GM18517 (cell line): ENCODE data around the gene GABBR2.
"Not testable (repeated sequence)": the region's sequence is repeated elsewhere in the genome, so short reads cannot be mapped to it uniquely, and the experiment has no call there.

Experiments used
- ATAC-seq: cut with Tn5 transposase; IDR thresholded peaks from one replicate; pipeline ENCODE4 v1.9.1; 2021; ENCODE audit warnings: mild to moderate bottlenecking, moderate library complexity; ENCODE audit not compliant: unreplicated experiment

GABBR2 gene

GRCh38 chr9:98688710-98689495, 19.8 kb downstream of the GABBR2 start:
- no peak for ATAC-seq

- ATAC-seq: no peak
These were observed 20.8 kb downstream of the GABBR2 start for GRCh38 chr9:98687911-98688310.

DNA sequence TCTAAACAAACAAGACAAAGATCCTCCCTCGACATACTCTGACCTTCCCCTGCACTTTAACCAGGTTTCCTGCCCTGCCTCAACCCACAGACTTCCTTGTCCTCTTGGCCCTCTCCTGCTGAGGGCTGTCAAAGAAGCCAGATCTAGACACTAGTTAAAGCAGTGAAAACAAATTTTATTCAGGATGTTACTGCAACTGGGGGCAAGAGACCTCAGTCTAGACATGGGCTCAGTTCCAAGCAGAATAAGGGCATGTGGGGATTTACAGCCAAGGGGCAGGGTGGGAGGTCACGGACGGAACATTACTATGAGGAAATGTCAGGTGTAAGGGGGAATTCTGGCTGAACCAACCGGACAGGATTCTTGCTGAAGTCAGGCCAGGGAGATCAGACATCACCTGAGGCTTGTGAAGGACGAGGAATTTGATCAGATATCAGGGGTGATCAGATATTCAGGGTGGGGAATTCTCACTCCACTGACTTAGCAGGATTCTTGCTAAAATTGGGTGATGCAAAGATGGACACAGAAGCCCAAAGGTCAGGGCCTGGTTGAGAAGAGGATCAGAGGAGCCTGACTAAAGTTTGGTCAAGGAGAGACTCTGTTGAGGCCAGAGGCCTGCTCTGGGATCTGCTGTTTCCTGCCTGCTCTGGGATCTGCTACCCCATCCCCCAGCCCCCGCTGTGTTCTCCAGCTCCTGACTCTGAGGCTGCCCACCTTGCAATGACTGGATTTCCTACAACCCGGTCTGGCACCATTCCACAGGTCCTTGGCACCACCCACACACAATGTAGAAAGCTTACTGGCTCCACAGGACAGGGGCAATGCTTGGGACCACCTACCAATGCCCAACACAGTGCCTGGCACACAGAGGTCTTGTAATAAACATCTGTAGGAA, 21.5 kb downstream of the GABBR2 start:
- ATAC-seq: no peak

- not testable (repeated sequence) for ATAC-seq
These were observed 23.9 kb downstream of the GABBR2 start for GRCh38 chr9:98684816-98685215.

DNA sequence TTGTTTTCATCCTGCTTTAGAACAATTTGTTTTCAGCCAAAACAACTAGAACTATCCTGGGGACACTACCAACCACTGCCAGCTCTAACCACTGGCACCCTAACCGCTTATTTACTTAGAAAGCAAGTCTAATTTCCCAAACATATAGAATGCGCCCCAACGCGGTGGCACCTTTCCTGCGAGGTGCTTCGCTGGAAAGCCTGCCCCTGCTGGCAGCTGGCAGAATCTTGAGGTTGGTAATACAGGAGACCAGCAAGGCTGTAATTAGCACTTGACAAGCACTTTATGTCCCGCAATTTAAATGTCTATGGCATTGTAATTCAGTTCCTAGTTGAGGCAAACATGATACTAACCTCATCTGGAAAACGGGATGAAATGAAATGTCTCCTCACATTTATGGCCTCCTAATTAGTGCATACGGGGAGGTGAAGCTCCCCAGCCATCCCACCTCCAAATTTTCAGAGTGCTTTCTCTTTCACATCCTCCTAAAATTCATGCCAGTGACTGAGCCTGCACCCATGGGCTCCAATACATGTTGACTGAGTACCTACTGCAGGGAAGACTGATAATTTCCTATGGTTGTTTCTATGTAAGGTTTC, 30.4 kb downstream of the GABBR2 start:
- ATAC-seq: no peak

- no peak for ATAC-seq
These were observed 35.1 kb downstream of the GABBR2 start for GRCh38 chr9:98673681-98674080.

DNA sequence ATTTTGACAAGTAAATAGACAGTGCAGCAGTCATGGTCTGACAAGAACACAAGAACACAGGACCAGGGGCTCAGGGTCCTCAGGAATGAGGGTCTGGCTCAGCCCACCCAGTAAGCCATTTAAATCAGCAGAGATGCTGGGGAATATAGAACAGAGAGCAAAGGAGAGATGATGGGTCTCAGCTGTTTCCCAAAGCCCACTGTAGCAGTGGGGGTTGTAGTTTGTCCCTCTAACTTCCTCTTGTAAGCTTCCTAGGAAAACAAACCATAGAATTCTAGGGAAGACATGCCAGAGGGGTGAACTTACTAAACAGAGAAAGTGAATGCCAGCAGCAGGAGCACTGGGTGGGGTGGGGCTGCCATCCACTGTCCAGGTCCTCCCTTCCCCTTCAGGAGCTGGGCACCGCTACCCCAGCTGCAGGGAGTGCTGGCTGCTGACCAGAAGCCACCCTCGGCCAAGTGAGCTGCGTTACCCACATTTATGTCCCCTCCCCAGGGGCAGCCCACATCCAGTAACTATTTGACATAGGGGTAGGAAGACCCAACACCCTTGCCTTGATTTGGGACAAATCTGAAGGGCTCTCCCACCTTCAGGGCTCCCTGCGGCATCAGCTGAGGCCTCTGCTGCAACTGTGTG, 41.6 kb downstream of the GABBR2 start:
- ATAC-seq: no peak

GRCh38 chr9:98665501-98665900, 43.2 kb downstream of the GABBR2 start:
- ATAC-seq: no peak

- no peak for ATAC-seq
These were observed 48.2 kb downstream of the GABBR2 start for GRCh38 chr9:98660541-98660940.

GRCh38 chr9:98658951-98659351, 49.8 kb downstream of the GABBR2 start:
- ATAC-seq: no peak

- no peak for ATAC-seq
These were observed 50.8 kb downstream of the GABBR2 start for GRCh38 chr9:98657897-98658296.

DNA sequence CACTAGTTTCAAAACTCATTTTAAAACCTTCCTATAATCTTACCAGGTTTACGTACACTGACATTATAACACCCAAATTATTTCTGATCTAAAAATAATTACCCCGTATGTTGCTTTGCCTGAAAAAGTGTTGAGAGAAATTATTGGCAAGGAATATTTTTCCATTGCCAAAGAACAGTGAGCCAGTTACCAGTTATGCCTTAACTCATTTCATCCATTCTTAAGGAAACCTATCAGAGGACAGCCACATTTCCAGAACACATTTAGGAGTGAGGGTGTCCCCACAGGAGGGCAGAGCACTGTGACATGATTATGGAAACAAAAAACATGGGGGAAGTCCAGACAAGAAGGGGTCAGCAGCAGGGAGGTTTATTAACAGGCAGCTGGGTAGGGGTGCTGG, 52.2 kb downstream of the GABBR2 start:
- ATAC-seq: no peak

DNA sequence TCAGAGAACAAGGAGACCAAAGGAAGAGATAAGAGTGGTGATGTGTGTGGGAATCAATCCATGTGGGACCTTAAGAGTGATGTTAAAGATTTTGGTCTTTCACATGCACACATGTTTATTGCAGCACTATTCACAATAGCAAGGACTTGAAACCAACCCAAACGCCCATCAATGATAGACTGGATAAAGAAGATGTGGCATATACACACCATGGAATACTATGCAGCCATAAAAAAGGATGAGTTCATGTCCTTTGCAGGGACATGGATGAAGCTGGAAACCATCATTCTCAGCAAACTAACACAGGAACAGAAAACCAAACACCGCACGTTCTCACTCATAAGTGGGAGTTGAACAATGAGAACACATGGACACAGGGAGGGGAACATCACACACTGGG, 53.3 kb downstream of the GABBR2 start:
- ATAC-seq: not testable (repeated sequence)

GRCh38 chr9:98654247-98654646, 54.5 kb downstream of the GABBR2 start:
- no peak for ATAC-seq

DNA sequence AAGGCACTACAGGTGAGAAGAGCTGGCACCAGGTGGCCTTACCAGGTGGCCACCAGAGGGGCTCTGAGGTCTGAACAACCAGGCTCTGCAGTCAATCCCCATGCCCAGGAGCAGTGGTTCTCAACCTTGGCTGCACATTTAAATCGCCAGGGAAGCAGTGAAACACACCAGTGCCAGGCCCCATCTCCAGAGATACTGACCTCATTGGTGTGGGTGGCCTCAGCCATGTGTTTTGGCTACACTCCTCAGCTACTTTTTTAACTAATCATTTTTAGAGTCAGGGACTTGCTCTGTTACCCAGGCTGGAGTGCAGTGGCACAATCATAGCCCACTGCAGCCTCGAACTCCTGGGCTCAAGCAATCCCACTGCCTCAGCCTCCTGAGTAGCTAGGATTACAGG, 56.0 kb downstream of the GABBR2 start:
- ATAC-seq: no peak

DNA sequence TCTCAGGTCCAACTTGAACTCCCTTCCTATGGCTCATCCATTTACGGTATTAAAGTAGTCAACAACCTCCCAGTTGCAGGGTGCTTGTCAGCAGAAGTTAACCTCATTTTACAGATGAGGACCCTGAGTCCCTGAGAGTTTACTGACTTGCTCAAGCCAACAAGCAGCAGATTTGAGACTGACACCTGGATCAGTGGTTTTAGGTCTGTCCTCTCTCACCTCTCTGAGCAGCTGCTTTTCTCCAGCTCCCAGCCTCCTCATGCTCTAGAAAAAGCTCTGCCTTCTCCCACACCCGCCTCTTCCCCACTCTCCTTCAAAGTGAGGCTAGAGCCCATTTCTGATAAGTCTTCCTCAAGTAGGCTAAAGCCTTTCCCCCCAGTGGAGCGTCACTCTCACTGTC, 56.4 kb downstream of the GABBR2 start:
- ATAC-seq: no peak

GRCh38 chr9:98647236-98647635, 61.5 kb downstream of the GABBR2 start:
- no peak for ATAC-seq

DNA sequence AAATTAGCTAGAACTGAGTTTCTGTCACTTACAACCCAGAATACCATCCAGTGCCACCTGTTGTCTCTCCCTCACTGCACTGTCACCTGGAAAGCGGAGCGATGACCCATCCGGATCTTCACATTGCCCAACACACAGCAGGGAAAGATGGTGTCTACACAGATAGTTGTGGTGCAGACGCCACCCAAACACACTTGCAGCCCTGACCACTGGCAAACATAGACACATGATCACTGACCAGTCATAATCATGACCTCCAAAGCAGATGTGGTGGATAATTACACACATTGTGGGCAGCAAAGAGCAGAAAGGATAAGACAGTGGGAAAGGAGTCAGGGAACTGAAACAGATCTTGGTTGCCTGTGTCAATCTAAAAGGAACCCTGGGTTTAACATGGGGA, 64.7 kb downstream of the GABBR2 start:
- no peak for ATAC-seq

DNA sequence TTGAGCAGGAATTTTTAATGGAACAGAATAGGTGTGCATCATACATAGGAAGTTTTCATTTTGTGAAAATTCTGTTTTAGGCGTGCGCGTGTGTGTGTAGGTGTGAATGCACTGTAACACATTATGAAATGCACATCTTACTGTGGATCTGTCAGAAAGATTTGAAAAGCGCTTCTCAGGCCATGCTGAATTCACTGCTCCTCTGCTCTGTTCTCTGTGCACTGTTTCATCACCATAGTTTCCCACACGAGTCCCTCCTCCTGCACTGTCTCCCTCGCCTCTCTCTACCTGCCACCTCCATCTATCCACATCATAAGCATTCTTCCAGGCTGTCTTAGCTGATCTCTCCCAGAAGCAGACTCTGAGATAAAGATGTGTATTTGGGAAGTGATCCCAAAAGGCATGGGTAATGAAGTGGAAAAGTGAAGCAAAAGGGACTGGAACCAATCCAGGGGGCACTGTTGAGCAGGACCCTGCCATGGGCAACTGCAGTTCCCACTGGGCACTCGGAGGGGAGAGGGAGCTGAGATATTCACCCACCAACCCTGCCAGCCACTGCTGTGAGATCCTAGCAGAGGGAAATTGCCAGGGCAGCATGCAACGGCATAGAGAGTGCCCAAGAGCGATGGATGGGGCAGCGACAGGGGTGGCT, 65.9 kb downstream of the GABBR2 start:
- ATAC-seq: no peak

- ATAC-seq: no peak
These were observed 67.0 kb downstream of the GABBR2 start for GRCh38 chr9:98641695-98642094.

- no peak for ATAC-seq
These were observed 68.3 kb downstream of the GABBR2 start for GRCh38 chr9:98640394-98640793.
